ENCODE measurements around the gene FRS2. TPM values are rescaled to one million over a fixed set of nuclear protein-coding genes. Genes with fewer than 3 reads are reported as not detected.

FRS2 gene
- total RNA-seq, 4 donors from 2014 or later = 35.2 to 60.7 (median 48.6) TPM

GRCh38 chr12:69613351-69613750, 143.2 kb downstream of the FRS2 start:
- Histone ChIP-seq H3K36me3 (no peaks in the 10 kb centered on the region), H3K4me1 (no peaks in the 10 kb centered on the region), H3K27ac (no peak overlapping the region), H3K27me3 (no peaks in the 10 kb centered on the region), H3K4me3 (no peak overlapping the region), H3K9me3 (no peaks in the 10 kb centered on the region)
- DNase-seq (ENCODE audit: low spot score in 2 of 2) = no peak
- no peak for TF ChIP-seq POLR2AphosphoS5 (IDR thresholded peaks at IDR 0.05)
- no peak for TF ChIP-seq EP300 (IDR thresholded peaks at IDR 0.05)
- TF ChIP-seq CTCF (IDR thresholded peaks at IDR 0.05) = no peak
- no peak for TF ChIP-seq POLR2A (IDR thresholded peaks at IDR 0.05)

- Histone ChIP-seq H3K9me3 (no peaks in the 10 kb centered on the region), H3K27ac (no peak overlapping the region)
- no peak for DNase-seq (ENCODE audit: low spot score in 2 of 2)
These were observed 145.8 kb downstream of the FRS2 start for GRCh38 chr12:69616025-69616424.

GRCh38 chr12:69619050-69619449, 148.9 kb downstream of the FRS2 start:
- Histone ChIP-seq H3K9me3 (no peaks in the 10 kb centered on the region), H3K36me3 (no peaks in the 10 kb centered on the region), H3K4me3 (no peak overlapping the region), H3K27me3 (no peaks in the 10 kb centered on the region), H3K4me1 (no peaks in the 10 kb centered on the region), H3K27ac (no peak overlapping the region)
- no peak for TF ChIP-seq POLR2AphosphoS5 (IDR thresholded peaks at IDR 0.05)
- no peak for TF ChIP-seq POLR2A (IDR thresholded peaks at IDR 0.05)
- TF ChIP-seq EP300 (IDR thresholded peaks at IDR 0.05) = no peak
- no peak for TF ChIP-seq CTCF (IDR thresholded peaks at IDR 0.05)
- no peak for DNase-seq (ENCODE audit: low spot score in 2 of 2)
- WGBS = 62% methylated on average over 6 of the region's 6 CpGs

More at GRCh38 chr12:69616025-69616424, 145.8 kb downstream of the FRS2 start:
- no peaks in the 10 kb centered on the region for H3K27me3 ChIP-seq
- no peak overlapping the region for H3K4me3 ChIP-seq
- no peak for TF ChIP-seq CTCF (IDR thresholded peaks at IDR 0.05)
- no peak for TF ChIP-seq EP300 (IDR thresholded peaks at IDR 0.05)
- TF ChIP-seq POLR2AphosphoS5 (IDR thresholded peaks at IDR 0.05) = no peak
- no peak for TF ChIP-seq POLR2A (IDR thresholded peaks at IDR 0.05)
- WGBS = 79% methylated on average over 14 of the region's 14 CpGs
- H3K4me1 ChIP-seq = no peaks in the 10 kb centered on the region
- no peaks in the 10 kb centered on the region for H3K36me3 ChIP-seq

- Histone ChIP-seq H3K36me3 (no peaks in the 10 kb centered on the region), H3K4me3 (no peak overlapping the region), H3K27ac (no peak overlapping the region), H3K9me3 (no peaks in the 10 kb centered on the region), H3K27me3 (no peaks in the 10 kb centered on the region), H3K4me1 (no peaks in the 10 kb centered on the region)
- 78% methylated on average over 4 of the region's 4 CpGs for WGBS
- no peak for TF ChIP-seq POLR2AphosphoS5 (IDR thresholded peaks at IDR 0.05)
- TF ChIP-seq CTCF (IDR thresholded peaks at IDR 0.05) = no peak
- no peak for TF ChIP-seq POLR2A (IDR thresholded peaks at IDR 0.05)
- TF ChIP-seq EP300 (IDR thresholded peaks at IDR 0.05) = no peak
- no peak for DNase-seq (ENCODE audit: low spot score in 2 of 2)
These were observed 149.9 kb downstream of the FRS2 start for GRCh38 chr12:69620077-69620476.

- DNase-seq (ENCODE audit: low spot score in 2 of 2) = no peak
- no peaks in the 10 kb centered on the region for H3K36me3 ChIP-seq
- no peaks in the 10 kb centered on the region for H3K9me3 ChIP-seq
- no peaks in the 10 kb centered on the region for H3K4me1 ChIP-seq
- TF ChIP-seq POLR2AphosphoS5 (IDR thresholded peaks at IDR 0.05) = no peak
- TF ChIP-seq POLR2A (IDR thresholded peaks at IDR 0.05) = no peak
- TF ChIP-seq EP300 (IDR thresholded peaks at IDR 0.05) = no peak
- TF ChIP-seq CTCF (IDR thresholded peaks at IDR 0.05) = no peak
- no peaks in the 10 kb centered on the region for H3K27me3 ChIP-seq
- no peak overlapping the region for H3K27ac ChIP-seq
- WGBS = 100% methylated on average over 2 of the region's 2 CpGs
- H3K4me3 ChIP-seq = no peak overlapping the region
These were observed 150.7 kb downstream of the FRS2 start for GRCh38 chr12:69620921-69621320.

Measured in suprapubic skin (tissue), 4 donors.